ENCODE data around the gene SLC25A21. TPM values are rescaled to one million over a fixed set of nuclear protein-coding genes. Genes with fewer than 3 reads are reported as not detected.

SLC25A21 gene
- total and polyA plus RNA-seq, 10 of the 15 experiments (the other 5 are each of a cell fraction or from before 2014, with no cell fraction given): 0.06 to 0.72 (median 0.17) TPM; not detected in 3

DNA sequence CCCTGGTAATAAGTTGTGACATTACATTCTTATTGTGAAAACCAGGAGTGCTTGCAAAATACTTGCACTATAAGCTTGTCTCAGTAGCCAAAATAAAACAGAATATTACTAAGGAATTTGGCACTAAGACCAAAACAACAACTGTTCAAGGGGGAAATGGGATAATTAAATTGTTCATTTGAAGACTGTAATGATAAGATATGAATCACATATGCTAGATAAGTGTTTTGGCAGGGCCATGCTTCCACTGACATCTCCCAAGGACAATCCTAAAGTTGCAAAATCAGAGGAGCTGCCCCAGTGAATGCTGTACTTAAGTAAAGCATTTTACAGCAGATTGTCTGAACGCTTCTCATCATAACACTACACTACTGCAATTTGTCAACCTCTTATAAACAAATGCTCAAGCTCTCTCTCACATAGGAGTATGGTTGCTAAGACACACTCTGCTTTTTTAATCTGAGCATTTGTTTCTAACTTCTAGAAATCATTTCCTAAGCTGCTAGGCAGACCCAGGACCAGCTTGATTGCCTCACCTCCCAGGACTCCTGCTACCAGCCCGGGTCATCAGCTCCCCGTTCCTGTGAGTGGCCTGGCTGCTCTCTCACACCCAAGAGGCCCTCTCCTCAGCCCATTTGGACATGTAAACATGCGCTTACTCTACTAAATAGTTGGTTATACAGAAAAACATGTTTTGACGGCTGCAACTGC, 319.3 kb downstream of the SLC25A21 start (continued):
- TF ChIP-seq CHD2 (IDR thresholded peaks at IDR 0.05; ENCODE audit: borderline replicate concordance, low read depth, low read length) (no peak), KDM1A (IDR thresholded peaks at IDR 0.05; ENCODE audit: borderline replicate concordance) (no peak), SUZ12 (IDR thresholded peaks at IDR 0.05; ENCODE audit: unreplicated experiment) (no peak)
- TF ChIP-seq, protein P1, sequence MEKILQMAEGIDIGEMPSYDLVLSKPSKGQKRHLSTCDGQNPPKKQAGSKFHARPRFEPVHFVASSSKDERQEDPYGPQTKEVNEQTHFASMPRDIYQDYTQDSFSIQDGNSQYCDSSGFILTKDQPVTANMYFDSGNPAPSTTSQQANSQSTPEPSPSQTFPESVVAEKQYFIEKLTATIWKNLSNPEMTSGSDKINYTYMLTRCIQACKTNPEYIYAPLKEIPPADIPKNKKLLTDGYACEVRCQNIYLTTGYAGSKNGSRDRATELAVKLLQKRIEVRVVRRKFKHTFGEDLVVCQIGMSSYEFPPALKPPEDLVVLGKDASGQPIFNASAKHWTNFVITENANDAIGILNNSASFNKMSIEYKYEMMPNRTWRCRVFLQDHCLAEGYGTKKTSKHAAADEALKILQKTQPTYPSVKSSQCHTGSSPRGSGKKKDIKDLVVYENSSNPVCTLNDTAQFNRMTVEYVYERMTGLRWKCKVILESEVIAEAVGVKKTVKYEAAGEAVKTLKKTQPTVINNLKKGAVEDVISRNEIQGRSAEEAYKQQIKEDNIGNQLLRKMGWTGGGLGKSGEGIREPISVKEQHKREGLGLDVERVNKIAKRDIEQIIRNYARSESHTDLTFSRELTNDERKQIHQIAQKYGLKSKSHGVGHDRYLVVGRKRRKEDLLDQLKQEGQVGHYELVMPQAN (conservative IDR thresholded peaks at IDR 0.05): no peak

DNA sequence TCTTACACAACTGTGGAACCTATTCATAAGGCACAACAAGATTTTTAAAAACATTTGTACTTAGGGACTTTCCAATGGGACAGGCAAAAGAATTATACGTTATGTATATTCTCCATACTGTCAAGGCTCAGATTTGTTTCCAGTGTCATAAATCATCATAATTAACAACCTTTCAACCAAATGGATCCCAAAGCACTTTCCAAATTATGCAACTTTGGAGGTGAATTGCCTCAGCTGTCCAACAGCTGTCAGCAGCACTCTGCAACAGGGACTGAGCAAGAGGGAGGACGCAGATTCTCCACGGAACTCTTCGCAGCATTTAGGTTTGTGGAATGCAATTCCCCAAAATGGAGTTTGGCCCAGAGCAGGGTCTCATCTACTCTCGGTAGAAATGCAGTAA, 324.2 kb downstream of the SLC25A21 start:
- H3K9me3 ChIP-seq (replicated peaks; ENCODE audit: control insufficient read depth, insufficient read depth, low read length): no peaks in the 10 kb centered on the region
- H3K79me2 ChIP-seq (ENCODE audit: control insufficient read depth, insufficient read depth, low read length): no peaks in the 10 kb centered on the region
- no peaks in the 10 kb centered on the region for H3K4me1 ChIP-seq (ENCODE audit: control insufficient read depth, insufficient read depth, low read length)
- SMC1A ChIA-PET (ENCODE audit: uncharacterized antibody, unreplicated experiment): no interaction called here
- H3K27ac ChIP-seq (ENCODE audit: control insufficient read depth, insufficient read depth): no peak overlapping the region
- in situ Hi-C loops (cut with MboI) (no loop called here), intact Hi-C loops (cut with micrococcal nuclease; ENCODE audit: unreplicated experiment) (no loop called here)
- H2AFZ ChIP-seq (ENCODE audit: control insufficient read depth, low read depth, low read length): no peak overlapping the region
- WGBS (ENCODE audit: insufficient coverage, insufficient replicate concordance, low lambda C conversion rate, missing lambda C conversion rate): 78% methylated on average over 5 of the region's 5 CpGs
- RAD21 ChIA-PET (ENCODE audit: unreplicated experiment): no interaction called here
- H4K20me1 ChIP-seq (ENCODE audit: control insufficient read depth, insufficient read depth): no peaks in the 10 kb centered on the region
- no peak for ATAC-seq
- no peaks in the 10 kb centered on the region for H3K27me3 ChIP-seq (replicated peaks in 1 of 2; ENCODE audit: control insufficient read depth in 2 of 2, insufficient read depth in 2 of 2, low read length in 1 of 2)
- no peak overlapping the region for H3K4me3 ChIP-seq
- no peaks in the 10 kb centered on the region for H3K36me3 ChIP-seq (ENCODE audit: control insufficient read depth in 2 of 2, insufficient read depth in 2 of 2, low read length in 1 of 2)
- H3K4me2 ChIP-seq (ENCODE audit: control insufficient read depth, insufficient read depth): no peak overlapping the region
- no peak overlapping the region for H3K9ac ChIP-seq (ENCODE audit: control insufficient read depth, insufficient read depth, low read length)
- no TSS peak for BruUV-seq (replicated peaks)
- DNase-seq (ENCODE audit: low read depth, low spot score): no peak
- POLR2A ChIA-PET: no interaction called here
- CTCF ChIA-PET: no interaction called here
- FAIRE-seq: no peak
- TF ChIP-seq JUNB (IDR thresholded peaks at IDR 0.05) (no peak), IKZF1 (conservative IDR thresholded peaks at IDR 0.05) (no peak), POLR2AphosphoS2 (IDR thresholded peaks at IDR 0.05; ENCODE audit: low read depth, low read length) (no peak), CBX5 (IDR thresholded peaks at IDR 0.05; ENCODE audit: low read depth) (no peak), MEF2A (IDR thresholded peaks at IDR 0.05; ENCODE audit: insufficient read depth, low read depth, low read length) (no peak), NR2C1 (IDR thresholded peaks at IDR 0.05) (no peak), MYB (IDR thresholded peaks at IDR 0.05; ENCODE audit: borderline replicate concordance, low read depth, low read length) (no peak)
- TF ChIP-seq, protein P2, sequence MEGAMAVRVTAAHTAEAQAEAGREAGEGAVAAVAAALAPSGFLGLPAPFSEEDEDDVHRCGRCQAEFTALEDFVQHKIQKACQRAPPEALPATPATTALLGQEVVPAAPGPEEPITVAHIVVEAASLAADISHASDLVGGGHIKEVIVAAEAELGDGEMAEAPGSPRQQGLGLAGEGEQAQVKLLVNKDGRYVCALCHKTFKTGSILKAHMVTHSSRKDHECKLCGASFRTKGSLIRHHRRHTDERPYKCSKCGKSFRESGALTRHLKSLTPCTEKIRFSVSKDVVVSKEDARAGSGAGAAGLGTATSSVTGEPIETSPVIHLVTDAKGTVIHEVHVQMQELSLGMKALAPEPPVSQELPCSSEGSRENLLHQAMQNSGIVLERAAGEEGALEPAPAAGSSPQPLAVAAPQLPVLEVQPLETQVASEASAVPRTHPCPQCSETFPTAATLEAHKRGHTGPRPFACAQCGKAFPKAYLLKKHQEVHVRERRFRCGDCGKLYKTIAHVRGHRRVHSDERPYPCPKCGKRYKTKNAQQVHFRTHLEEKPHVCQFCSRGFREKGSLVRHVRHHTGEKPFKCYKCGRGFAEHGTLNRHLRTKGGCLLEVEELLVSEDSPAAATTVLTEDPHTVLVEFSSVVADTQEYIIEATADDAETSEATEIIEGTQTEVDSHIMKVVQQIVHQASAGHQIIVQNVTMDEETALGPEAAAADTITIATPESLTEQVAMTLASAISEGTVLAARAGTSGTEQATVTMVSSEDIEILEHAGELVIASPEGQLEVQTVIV (IDR thresholded peaks at IDR 0.05; ENCODE audit: borderline replicate concordance, partially characterized antibody): no peak
- TF ChIP-seq, protein P3, sequence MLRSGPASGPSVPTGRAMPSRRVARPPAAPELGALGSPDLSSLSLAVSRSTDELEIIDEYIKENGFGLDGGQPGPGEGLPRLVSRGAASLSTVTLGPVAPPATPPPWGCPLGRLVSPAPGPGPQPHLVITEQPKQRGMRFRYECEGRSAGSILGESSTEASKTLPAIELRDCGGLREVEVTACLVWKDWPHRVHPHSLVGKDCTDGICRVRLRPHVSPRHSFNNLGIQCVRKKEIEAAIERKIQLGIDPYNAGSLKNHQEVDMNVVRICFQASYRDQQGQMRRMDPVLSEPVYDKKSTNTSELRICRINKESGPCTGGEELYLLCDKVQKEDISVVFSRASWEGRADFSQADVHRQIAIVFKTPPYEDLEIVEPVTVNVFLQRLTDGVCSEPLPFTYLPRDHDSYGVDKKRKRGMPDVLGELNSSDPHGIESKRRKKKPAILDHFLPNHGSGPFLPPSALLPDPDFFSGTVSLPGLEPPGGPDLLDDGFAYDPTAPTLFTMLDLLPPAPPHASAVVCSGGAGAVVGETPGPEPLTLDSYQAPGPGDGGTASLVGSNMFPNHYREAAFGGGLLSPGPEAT (IDR thresholded peaks at IDR 0.05; ENCODE audit: low read depth): no peak

All from GM12878 (cell line).